Upper lobe of left lung (tissue), 6 donors: ENCODE data around the gene B9D1. TPM values are rescaled to one million over a fixed set of nuclear protein-coding genes. Genes with fewer than 3 reads are reported as not detected.

Experiments
- ATAC-seq, 2 donors: fragments of 200-7000 bp; cut with Tn5 transposase; one replicate each; pipeline ENCODE4 v1.9.1; 2022; ENCODE audit warnings: mild to moderate bottlenecking in 2 of 2, moderate library complexity in 2 of 2; ENCODE audit not compliant: low FRiP score in 2 of 2
- DNase-seq, 2 donors: peaks; one replicate each; pipeline ENCODE4 v3.0.0-alpha.2; 2019 to 2020
- H3K27ac ChIP-seq, 4 donors: fragments of 200-600 bp; sonication (generic); one replicate each; pipeline ENCODE4 v1.5.1; 2016 to 2019
- H3K27me3 ChIP-seq, 4 donors: fragments of 200-600 bp; sonication (generic); one replicate each; pipeline ENCODE4 v1.5.1; 2017 to 2019
- H3K36me3 ChIP-seq, 4 donors: fragments of 200-600 bp; sonication (generic); one replicate each; pipeline ENCODE4 v1.5.1; 2016 to 2019
- H3K4me1 ChIP-seq, 4 donors: fragments of 200-600 bp; sonication (generic); one replicate each; pipeline ENCODE4 v1.5.1; 2018 to 2019
- H3K4me3 ChIP-seq, 4 donors: fragments of 200-600 bp; sonication (generic); one replicate each; pipeline ENCODE4 v1.5.1; 2017 to 2019; ENCODE audit warnings: mild to moderate bottlenecking in 2 of 4, moderate library complexity in 1 of 4
- H3K9me3 ChIP-seq, 4 donors: fragments of 200-600 bp; sonication (generic); one replicate each; pipeline ENCODE4 v1.5.1; 2018 to 2019
- EP300 ChIP-seq, 4 donors: sonication (generic); formaldehyde crosslinking; IDR thresholded peaks; one replicate each; pipeline ENCODE4 v1.5.1; 2017; ENCODE audit warnings: antibody characterized with exemption in 4 of 4, control low read depth in 2 of 4
- POLR2A ChIP-seq, 4 donors: fragments of 450-650 bp; IDR thresholded peaks; one replicate each; pipeline ENCODE4 v1.5.1; 2016 to 2017; ENCODE audit warnings: antibody characterized with exemption in 4 of 4, mild to moderate bottlenecking in 2 of 4
- POLR2AphosphoS5 ChIP-seq, 2 donors: sonication (generic); formaldehyde crosslinking; IDR thresholded peaks; one replicate each; pipeline ENCODE4 v1.5.1; 2017; ENCODE audit warnings: antibody characterized with exemption in 2 of 2
- WGBS, 2 donors: methylation state at CpG; one replicate each; pipeline ENCODE4 v1.1.5; 2017 to 2018; 5-methylcytosine and 5-hydroxymethylcytosine counted together
- total RNA-seq, 6 donors: library from RNA; depleted of rRNA in 4 of 6; stranded (reverse); fragments of >200 nt in 4 of 6; gene quantifications; one replicate each; pipeline versions ENCODE4 v1.1.0 to v1.2.1, GENCODE V29; 2016 to 2021
- TF ChIP-seq, protein P1 (sequence below), 6 experiments: fragments of 450-650 bp in 4 of 6; fragments of 200-600 bp in 2 of 6; sonication (generic) in 2 of 6; IDR thresholded peaks; one replicate each; pipeline ENCODE4 v1.5.1; 2016 to 2019; ENCODE audit warnings: antibody characterized with exemption in 6 of 6
- donor health status: DM: no; HTN: no; CAD: no; lungs with moderate emphysema.
- donor health status: DM: no; HTN: yes; CAD: no; lungs with severe emphysema.

Gene B9D1
- total RNA-seq, 6 donors from 2014 or later = 11.7 to 52.4 (median 17.5) TPM

- no peak overlapping the region for H3K4me3 ChIP-seq
- TF ChIP-seq, protein P1, sequence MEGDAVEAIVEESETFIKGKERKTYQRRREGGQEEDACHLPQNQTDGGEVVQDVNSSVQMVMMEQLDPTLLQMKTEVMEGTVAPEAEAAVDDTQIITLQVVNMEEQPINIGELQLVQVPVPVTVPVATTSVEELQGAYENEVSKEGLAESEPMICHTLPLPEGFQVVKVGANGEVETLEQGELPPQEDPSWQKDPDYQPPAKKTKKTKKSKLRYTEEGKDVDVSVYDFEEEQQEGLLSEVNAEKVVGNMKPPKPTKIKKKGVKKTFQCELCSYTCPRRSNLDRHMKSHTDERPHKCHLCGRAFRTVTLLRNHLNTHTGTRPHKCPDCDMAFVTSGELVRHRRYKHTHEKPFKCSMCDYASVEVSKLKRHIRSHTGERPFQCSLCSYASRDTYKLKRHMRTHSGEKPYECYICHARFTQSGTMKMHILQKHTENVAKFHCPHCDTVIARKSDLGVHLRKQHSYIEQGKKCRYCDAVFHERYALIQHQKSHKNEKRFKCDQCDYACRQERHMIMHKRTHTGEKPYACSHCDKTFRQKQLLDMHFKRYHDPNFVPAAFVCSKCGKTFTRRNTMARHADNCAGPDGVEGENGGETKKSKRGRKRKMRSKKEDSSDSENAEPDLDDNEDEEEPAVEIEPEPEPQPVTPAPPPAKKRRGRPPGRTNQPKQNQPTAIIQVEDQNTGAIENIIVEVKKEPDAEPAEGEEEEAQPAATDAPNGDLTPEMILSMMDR (IDR thresholded peaks at IDR 0.05) = no peak
- TF ChIP-seq EP300 (IDR thresholded peaks at IDR 0.05) (no peak), POLR2A (IDR thresholded peaks at IDR 0.05) (no peak), POLR2AphosphoS5 (IDR thresholded peaks at IDR 0.05) (no peak)
- H3K27ac ChIP-seq = peak overlapping the region in 1 of 4 donors; percentile 46
- H3K9me3 ChIP-seq = no peaks in the 10 kb centered on the region
- no peak for ATAC-seq
- no peak for DNase-seq
- H3K27me3 ChIP-seq = no peaks in the 10 kb centered on the region
- 81 to 88% methylated on average over 2 of the region's 2 CpGs for WGBS, 2 donors
- H3K4me1 ChIP-seq = peaks cover 22 to 31% (median 26%) of the 10 kb centered on the region in 4 donors
- no peaks in the 10 kb centered on the region for H3K36me3 ChIP-seq
Measured at GRCh38 chr17:19390951-19391350, 28.4 kb upstream of the B9D1 start.

DNA sequence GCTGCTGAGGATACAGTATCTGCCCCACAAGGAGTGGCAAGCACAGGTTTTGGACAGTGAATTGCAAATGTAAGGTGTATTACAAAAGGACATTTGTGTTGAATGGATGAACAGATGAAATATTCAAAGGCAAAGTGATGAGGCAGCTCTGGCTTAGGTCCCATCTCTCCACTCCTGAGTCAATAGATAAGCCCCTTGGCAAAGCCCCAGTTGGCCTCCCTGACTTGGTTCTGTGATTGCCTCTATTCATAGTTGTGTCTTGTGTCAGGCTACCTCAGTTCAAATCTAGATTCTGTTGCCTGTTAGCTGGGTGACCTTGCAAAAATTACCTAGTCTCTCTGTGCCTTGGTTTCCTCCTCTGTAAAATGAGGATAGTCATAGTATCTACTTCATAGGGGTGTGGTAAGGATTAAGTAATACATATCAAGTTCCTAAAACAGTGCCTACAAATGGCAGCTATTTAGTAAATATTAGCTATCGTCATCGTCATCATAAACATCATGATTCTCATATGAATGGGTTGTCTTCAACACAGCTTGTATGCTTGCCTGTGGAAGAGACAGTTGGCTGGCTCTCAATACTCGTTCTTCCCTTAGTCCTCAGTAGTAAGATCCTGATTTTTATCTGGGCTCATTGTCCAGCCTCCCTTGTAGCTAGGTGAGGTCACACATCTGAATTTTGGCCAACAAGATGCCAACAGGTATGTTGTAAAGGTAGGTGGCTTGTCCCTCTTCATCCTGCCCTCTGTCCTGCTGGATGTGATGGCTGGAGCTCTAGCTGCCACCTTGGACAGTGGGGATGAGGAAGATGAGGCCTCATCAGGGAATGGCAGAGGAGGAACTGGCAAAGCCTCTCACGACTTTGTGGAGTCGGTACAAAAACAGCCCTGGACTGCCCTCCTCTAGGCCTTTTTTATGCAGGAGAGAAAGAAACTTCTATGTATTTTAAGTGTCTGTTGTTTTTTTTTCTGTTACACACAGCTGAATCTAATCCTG is 26.6 kb upstream of the B9D1 start:
- Histone ChIP-seq H3K27ac (peak overlapping the region; percentile 74 to 81 (median 76)), H3K4me3 (no peak overlapping the region), H3K9me3 (no peaks in the 10 kb centered on the region), H3K36me3 (peaks cover 0 to 17% (median 7%) of the 10 kb centered on the region in 4 donors), H3K4me1 (peaks cover 35 to 49% (median 42%) of the 10 kb centered on the region in 4 donors), H3K27me3 (no peaks in the 10 kb centered on the region)
- DNase-seq (no peak), ATAC-seq (no peak)
- no peak for TF ChIP-seq EP300 (IDR thresholded peaks at IDR 0.05)
- WGBS, 2 donors = 61 to 64% methylated on average over 5 of the region's 5 CpGs

DNA sequence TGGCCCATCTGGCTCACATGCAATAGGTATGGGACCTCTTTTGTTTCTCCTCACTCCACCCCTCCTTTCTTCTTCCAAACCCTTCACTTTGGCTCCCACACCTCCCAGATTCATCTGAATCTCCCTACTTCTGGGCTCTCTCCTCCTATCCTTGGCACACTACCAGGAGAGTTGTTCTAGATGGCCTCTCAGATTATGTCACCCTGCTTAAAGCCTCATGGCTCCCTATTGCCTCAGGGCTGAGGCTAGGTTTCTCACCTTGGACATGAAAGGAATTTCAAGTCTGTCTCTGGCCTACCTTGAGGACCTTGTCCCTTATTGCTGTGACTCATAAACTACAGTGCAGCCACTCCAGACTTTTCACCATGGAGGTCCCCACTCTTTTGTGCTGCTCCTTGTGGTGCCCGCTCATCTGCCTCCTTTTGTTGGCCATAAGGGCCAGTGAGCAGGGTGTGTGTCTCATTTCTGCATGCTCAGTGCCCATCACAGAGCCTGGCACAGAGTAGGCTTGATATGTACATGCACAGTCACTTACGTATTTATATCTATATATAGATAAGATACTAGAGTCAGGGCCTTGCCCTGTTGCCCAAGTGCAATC is 25.5 kb upstream of the B9D1 start:
- no peaks in the 10 kb centered on the region for H3K27me3 ChIP-seq

GRCh38 chr17:19386974-19387920 is 24.7 kb upstream of the B9D1 start, which contains the start of gene MFAP4:
MFAP4 (minus strand) TSS chr17:19387190; CDS start chr17:19387155, 35 bp downstream.
- peak within 1 kb of the TSS; percentile 74 to 87 (median 78) for H3K27ac ChIP-seq
- TF ChIP-seq POLR2AphosphoS5 (IDR thresholded peaks at IDR 0.05) = peak in 1 of 2 donors; percentile 3
- TF ChIP-seq POLR2A (IDR thresholded peaks at IDR 0.05) = no peak
- TF ChIP-seq EP300 (IDR thresholded peaks at IDR 0.05) = peak in 2 of 4 donors; percentile 32 to 60
- H3K4me3 ChIP-seq = peak within 1 kb of the TSS in 3 of 4 donors; percentile 2 to 19 (median 19)
- ATAC-seq (peak; percentile 50 to 79), DNase-seq (peak in 1 of 2 donors; percentile 87)
- H3K4me1 ChIP-seq = peaks cover 49 to 57% (median 50%) of the 10 kb centered on the region in 4 donors
- WGBS, 2 donors = 24 to 32% methylated on average over 4 to 14 of the region's 22 CpGs
- no peaks in the 10 kb centered on the region for H3K27me3 ChIP-seq
- H3K9me3 ChIP-seq = no peaks in the 10 kb centered on the region
- peaks cover 10 to 35% (median 23%) of the 10 kb centered on the region in 4 donors for H3K36me3 ChIP-seq

More for the DNA sequence above, 25.5 kb upstream of the B9D1 start:
- TF ChIP-seq POLR2AphosphoS5 (IDR thresholded peaks at IDR 0.05) (peak in 1 of 2 donors; percentile 24), EP300 (IDR thresholded peaks at IDR 0.05) (no peak)
- H3K4me1 ChIP-seq = peaks cover 45 to 57% (median 49%) of the 10 kb centered on the region in 4 donors
- no peak overlapping the region for H3K4me3 ChIP-seq
- peaks cover 8 to 28% (median 17%) of the 10 kb centered on the region in 4 donors for H3K36me3 ChIP-seq
- WGBS, 2 donors = 82 to 90% methylated on average over 2 of the region's 2 CpGs
- no peaks in the 10 kb centered on the region for H3K9me3 ChIP-seq
- ATAC-seq (peak in 1 of 2 donors; percentile 59), DNase-seq (no peak)
- H3K27ac ChIP-seq = peak overlapping the region; percentile 74 to 87 (median 78)

DNA sequence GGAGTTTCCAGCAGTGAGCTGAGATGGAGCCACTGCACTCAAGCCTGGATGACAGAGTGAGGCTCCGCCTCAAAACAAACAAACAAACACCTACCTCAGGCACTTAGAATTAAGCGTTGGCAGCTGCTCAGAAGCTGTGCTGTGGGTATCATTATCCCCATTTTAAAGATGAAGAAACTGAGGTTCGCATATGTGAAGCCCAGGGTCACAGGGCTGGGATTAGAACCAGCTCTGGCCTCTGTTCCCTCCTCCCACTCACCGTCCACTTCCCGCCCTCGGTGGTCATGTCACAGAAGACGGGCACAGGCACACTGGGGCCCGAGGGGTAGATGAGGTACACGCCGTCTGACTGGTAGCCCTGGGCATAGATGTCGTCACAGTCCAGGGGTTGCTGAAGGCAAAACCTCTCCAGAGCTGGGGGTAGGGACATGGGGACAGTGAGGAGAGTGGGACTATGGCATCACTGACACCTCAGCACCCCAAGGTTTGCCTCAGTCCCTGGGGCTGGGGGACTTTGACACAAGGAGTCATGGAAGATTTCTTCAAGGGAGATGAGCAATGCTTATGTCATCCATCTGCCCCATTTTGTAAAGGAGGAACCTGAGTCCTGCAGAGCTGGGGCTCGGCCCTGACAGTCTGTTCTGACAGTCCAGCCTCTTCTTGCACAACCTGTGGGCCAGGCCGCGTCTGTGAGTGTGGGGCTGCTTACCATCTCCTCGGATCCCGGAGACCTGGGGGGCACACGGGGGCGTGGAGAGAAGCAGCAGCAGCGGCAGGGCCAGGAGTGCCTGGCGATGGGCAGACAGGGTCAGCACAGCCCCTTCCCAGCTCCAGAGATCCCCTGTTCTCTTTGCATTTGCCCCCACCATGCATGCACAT is 23.8 kb upstream of the B9D1 start:
- peak overlapping the region; percentile 74 to 87 (median 78) for H3K27ac ChIP-seq
- H3K4me1 ChIP-seq = peaks cover 49 to 57% (median 52%) of the 10 kb centered on the region in 4 donors
- DNase-seq (peak; percentile 63 to 79), ATAC-seq (peak; percentile 41 to 77)
- no peaks in the 10 kb centered on the region for H3K9me3 ChIP-seq
- no peak for TF ChIP-seq EP300 (IDR thresholded peaks at IDR 0.05)
- TF ChIP-seq POLR2A (IDR thresholded peaks at IDR 0.05) = no peak
- TF ChIP-seq, protein P1 (IDR thresholded peaks at IDR 0.05) = no peak
- peak; percentile 32 to 60 for TF ChIP-seq POLR2AphosphoS5 (IDR thresholded peaks at IDR 0.05)
- WGBS, 2 donors = 54% methylated on average over 18 to 20 of the region's 20 CpGs
- no peaks in the 10 kb centered on the region for H3K27me3 ChIP-seq
- H3K36me3 ChIP-seq = peaks cover 15 to 45% (median 32%) of the 10 kb centered on the region in 4 donors
- H3K4me3 ChIP-seq = peak overlapping the region in 3 of 4 donors; percentile 2 to 19 (median 19)
